Hepatic stellate cell (primary cell): Measurements from ENCODE around the gene IARS2.
"Not testable (repeated sequence)": the region's sequence is repeated elsewhere in the genome, so short reads cannot be mapped to it uniquely, and the experiment has no call there.

Experiments
- DNase-seq: peaks from one replicate; pipeline ENCODE4 v3.0.0; 2011; ENCODE audit warnings: low spot score

Gene IARS2

DNA sequence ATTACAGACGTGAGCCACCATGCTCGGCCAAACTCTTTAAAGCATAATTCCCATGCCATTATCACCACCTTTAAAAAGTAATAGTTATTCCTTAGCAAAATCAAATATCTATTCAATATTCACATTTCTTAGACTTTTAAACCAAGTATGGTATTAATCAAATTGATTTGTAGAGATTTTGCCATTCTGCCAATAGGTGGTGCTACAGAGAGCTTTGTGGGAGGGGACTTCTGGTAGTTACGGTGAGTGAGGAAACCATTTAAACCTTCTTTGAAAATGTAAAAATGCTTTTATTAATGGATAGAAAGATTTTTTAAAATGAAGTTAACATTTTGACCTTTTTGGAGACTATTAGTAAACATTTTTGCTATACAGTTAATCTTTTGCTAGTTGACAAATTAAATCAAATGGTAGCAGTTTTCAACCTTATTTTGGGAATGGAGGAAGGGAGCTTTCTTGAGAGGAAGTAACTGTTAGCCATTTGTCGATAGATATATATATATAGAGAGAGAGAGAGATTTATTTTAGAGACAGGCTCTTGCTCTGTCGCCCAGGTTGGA, 19.3 kb downstream of the IARS2 start:
- peak; percentile 26 for DNase-seq

DNA sequence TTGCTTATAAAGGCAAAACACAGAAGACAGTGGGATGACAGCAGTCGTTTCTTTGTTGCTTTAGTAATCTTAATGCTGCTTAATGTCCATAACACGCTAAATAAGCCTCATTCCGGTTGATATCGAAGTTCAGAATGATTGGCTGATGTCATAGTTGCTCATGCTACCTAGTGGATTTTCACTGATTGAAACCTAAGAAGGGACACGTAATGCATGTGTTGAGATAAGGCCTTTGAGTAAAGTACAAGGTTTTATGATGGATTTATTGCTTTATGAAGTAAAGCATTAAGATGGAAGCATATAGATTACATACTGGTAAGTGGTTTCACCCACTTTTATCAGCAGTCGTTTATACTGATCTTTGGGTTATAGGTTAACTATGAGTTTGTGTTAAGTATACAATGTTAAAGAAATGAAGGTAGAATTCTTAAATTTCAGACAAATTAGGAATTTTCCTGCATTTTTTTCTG, 25.1 kb downstream of the IARS2 start:
- no peak for DNase-seq

DNA sequence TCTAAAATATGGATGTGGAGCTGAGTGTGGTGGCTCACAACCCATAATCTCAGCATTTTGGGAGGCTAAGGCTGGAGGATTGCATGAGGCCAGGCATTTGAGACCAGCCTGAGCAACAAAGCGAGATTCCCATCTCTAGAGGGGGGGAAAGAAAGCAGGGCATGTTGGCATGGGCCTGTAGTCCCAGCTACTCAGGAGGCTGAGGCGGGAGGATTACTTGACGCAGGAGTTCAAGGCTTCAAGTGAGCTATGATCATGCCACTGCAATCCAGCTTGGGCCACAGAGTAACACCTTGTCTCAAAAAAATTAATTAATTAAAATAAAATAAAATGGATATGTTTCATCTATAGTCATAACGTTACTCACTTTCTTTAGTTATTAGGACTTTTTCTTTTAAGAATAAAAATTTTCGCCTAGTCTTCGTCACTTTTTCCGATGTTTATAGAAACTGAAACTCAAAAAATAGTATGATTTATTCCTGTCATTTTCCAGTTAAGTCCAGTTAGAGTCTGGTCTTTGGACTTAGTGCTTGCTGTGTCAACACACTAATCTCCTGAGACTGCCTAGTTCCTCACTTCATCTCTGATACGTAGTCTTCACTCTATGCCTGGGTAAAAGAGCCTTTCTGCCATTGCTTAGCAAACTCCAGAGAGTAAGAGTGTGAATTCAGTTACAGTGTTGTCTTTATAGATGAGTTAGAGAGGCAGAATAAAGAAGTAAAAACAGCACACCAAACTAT, 28.0 kb downstream of the IARS2 start:
- DNase-seq: no peak

- no peak for DNase-seq
These were observed 29.1 kb downstream of the IARS2 start for GRCh38 chr1:220123066-220123465.

GRCh38 chr1:220123889-220124288, 30.0 kb downstream of the IARS2 start:
- peak; percentile 16 for DNase-seq

- DNase-seq: peak; percentile 25
These were observed 30.6 kb downstream of the IARS2 start for GRCh38 chr1:220124542-220124941.

DNA sequence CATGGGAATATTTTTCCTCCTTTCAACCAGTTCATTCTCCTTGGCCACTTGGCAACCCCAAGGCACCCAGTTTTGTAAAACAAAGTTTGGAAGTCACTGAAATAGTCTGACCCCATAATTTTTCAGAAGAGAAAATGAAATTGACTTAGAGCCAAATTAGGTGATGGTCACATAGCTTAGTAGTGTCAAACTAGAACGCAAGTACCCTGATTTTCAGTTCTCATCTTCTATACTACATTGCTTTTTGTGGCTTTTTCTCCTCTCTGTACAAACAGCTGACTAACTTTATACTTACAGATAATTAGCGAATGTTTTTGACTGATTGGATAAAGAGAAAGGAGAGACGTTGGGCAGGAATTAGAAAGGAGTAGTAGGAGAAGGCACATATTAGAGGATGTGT, 33.1 kb downstream of the IARS2 start:
- no peak for DNase-seq

- no peak for DNase-seq
These were observed 35.7 kb downstream of the IARS2 start for GRCh38 chr1:220129479-220130210.

- no peak for DNase-seq
These were observed 41.8 kb downstream of the IARS2 start for GRCh38 chr1:220135755-220136154.

GRCh38 chr1:220137019-220137786, 43.3 kb downstream of the IARS2 start:
- no peak for DNase-seq

- no peak for DNase-seq
These were observed 46.0 kb downstream of the IARS2 start for GRCh38 chr1:220139966-220140365.

- DNase-seq: no peak
These were observed 50.1 kb downstream of the IARS2 start for GRCh38 chr1:220144051-220144450.

GRCh38 chr1:220149742-220150141, 55.8 kb downstream of the IARS2 start:
- DNase-seq: no peak

DNA sequence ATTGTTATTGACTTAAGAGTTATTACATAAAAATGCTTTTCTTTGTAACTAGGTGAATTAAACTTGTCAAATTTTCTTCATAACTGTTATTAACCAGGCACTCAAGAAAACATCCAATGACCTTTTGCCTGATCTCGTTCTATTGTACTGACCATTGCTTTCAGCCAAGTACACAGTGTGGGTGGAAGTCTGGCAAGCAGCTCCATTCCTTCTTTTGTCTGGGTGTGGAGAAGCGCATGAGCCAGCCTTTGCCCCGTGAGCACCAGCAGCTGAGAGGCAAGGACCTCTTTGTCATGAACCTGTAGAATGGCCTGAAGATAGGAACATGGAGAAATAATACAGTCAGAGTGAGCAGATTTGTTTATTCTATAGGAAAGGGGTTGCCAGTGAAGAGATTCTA, 57.5 kb downstream of the IARS2 start:
- no peak for DNase-seq

DNA sequence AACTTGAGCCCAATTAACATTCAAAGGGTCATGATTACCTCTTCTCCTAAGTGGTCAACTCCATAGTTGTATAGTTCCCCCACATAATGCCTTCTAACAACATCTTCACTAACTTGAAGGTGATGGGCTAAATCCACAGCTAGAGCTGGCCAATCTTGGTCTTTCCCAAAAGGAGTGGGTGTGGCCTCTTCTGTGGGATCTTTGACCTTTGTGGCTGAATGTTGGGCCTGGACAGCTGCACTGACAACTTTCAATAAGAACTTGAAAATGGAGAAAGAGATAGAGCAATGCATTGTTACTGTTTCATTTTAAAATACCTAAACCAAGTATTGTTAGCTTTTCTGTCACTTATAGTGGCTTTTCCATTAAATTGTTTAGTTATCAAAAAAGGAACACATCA, 59.2 kb downstream of the IARS2 start:
- DNase-seq: no peak

- no peak for DNase-seq
These were observed 62.8 kb downstream of the IARS2 start for GRCh38 chr1:220156620-220157146.

DNA sequence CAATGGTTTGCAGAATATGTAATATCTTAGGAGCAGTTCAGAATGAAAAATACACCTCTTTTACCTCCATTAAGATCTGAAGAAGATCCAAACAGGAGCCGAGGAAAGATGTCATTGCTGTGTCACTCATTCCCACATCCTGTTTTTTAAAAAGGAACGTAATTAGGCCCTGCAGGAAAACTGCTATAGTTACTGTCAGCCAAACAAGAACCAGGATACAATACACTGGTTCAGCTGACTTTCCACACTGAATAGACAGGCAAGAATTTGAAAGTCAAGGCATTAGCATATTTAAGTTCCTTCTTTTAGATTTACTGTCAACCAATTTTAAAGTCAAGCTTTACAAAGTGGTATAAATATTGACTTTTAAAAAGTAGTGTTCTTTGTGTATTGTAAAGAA, 63.8 kb downstream of the IARS2 start:
- DNase-seq: no peak

GRCh38 chr1:220158530-220158929, 64.6 kb downstream of the IARS2 start:
- not testable (repeated sequence) for DNase-seq

- DNase-seq: no peak
These were observed 65.1 kb downstream of the IARS2 start for GRCh38 chr1:220159041-220159440.

- no peak for DNase-seq
These were observed 66.1 kb downstream of the IARS2 start for GRCh38 chr1:220160027-220160426.

- no peak for DNase-seq
These were observed 70.2 kb downstream of the IARS2 start for GRCh38 chr1:220164116-220164515.

GRCh38 chr1:220164517-220164916, 70.6 kb downstream of the IARS2 start:
- DNase-seq: no peak
